Urinary bladder (tissue), 4 donors: ENCODE measurements around the gene HPCAL4. TPM values are rescaled to one million over a fixed set of nuclear protein-coding genes. Genes with fewer than 3 reads are reported as not detected.
A peak's percentile ranks its signal among the peaks of the same experiment; 100 is the strongest.

ENCODE experiments used
- DNase-seq: peaks from one replicate; pipeline ENCODE4 v3.0.0-alpha.2; 2015; ENCODE audit errors: extremely low spot score
- H3K27ac ChIP-seq: one replicate; pipeline ENCODE4 v1.5.1; 2013; ENCODE audit warnings: low read depth, mild to moderate bottlenecking, moderate library complexity
- H3K36me3 ChIP-seq: one replicate; pipeline ENCODE4 v1.6.1; 2013; ENCODE audit warnings: mild to moderate bottlenecking, moderate library complexity; ENCODE audit not compliant: insufficient read depth
- H3K4me1 ChIP-seq: one replicate; pipeline ENCODE4 v1.6.1; 2013; ENCODE audit warnings: mild to moderate bottlenecking, moderate library complexity; ENCODE audit not compliant: insufficient read depth
- H3K4me3 ChIP-seq: one replicate; pipeline ENCODE4 v1.5.1; 2013; ENCODE audit warnings: low read depth, low read length
- WGBS: extraction: QIAGEN DNeasy Blood & Tissue Kit; methylation state at CpG from one replicate; pipeline ENCODE4 v1.1.7; 2013; 5-methylcytosine and 5-hydroxymethylcytosine counted together
- polyA plus RNA-seq: library from polyadenylated mRNA; stranded (reverse); fragments of 200-250 nt; gene quantifications from one replicate; pipeline ENCODE4 v1.2.3, GENCODE V29; 2013
- total RNA-seq: library from RNA; depleted of rRNA; stranded (reverse); fragments of >200 nt; gene quantifications from one replicate; pipeline ENCODE4 v1.2.3, GENCODE V29; 2014
- donor health status: healthy with polysubstance abuse.
- donor health status: healthy.

Gene HPCAL4
- total and polyA plus RNA-seq, 2 donors: 0.23 to 2.5 TPM

- no peaks in the 10 kb centered on the region for H3K4me1 ChIP-seq
- H3K27ac ChIP-seq: no peak overlapping the region
- H3K36me3 ChIP-seq: no peaks in the 10 kb centered on the region
- peak; percentile 70 for DNase-seq
- 29% methylated on average over 12 of the region's 12 CpGs for WGBS
- no peak overlapping the region for H3K4me3 ChIP-seq
Measured at GRCh38 chr1:39646232-39647081, 44.8 kb downstream of the HPCAL4 start.

- Histone ChIP-seq H3K36me3 (no peaks in the 10 kb centered on the region), H3K27ac (no peak overlapping the region), H3K4me1 (no peaks in the 10 kb centered on the region), H3K4me3 (no peak overlapping the region)
- no peak for DNase-seq
- WGBS: 85% methylated on average over 3 of the region's 3 CpGs
Measured at GRCh38 chr1:39645411-39646043, 45.7 kb downstream of the HPCAL4 start.

GRCh38 chr1:39643705-39644104 lies 47.5 kb downstream of the HPCAL4 start:
- Histone ChIP-seq H3K4me3 (no peak overlapping the region), H3K27ac (no peak overlapping the region), H3K4me1 (no peaks in the 10 kb centered on the region), H3K36me3 (no peaks in the 10 kb centered on the region)
- DNase-seq: no peak
- 85% methylated on average over 3 of the region's 3 CpGs for WGBS

GRCh38 chr1:39642796-39643195 lies 48.4 kb downstream of the HPCAL4 start:
- DNase-seq: no peak
- 70% methylated on average over 4 of the region's 4 CpGs for WGBS
- Histone ChIP-seq H3K36me3 (no peaks in the 10 kb centered on the region), H3K27ac (no peak overlapping the region), H3K4me3 (no peak overlapping the region), H3K4me1 (no peaks in the 10 kb centered on the region)

GRCh38 chr1:39640861-39641260 lies 50.4 kb downstream of the HPCAL4 start:
- Histone ChIP-seq H3K4me1 (no peaks in the 10 kb centered on the region), H3K27ac (no peak overlapping the region), H3K36me3 (no peaks in the 10 kb centered on the region), H3K4me3 (no peak overlapping the region)
- WGBS: 93% methylated on average over 8 of the region's 8 CpGs
- DNase-seq: no peak

- H3K27ac ChIP-seq: no peak within 1 kb of the TSS
- WGBS: 13% methylated on average over 88 of the region's 88 CpGs
- no peaks in the 10 kb centered on the region for H3K36me3 ChIP-seq
- H3K4me1 ChIP-seq: no peaks in the 10 kb centered on the region
- no peak for DNase-seq
- H3K4me3 ChIP-seq: peak within 1 kb of the TSS; percentile 58
Measured at GRCh38 chr1:39639305-39640130, 51.7 kb downstream of the HPCAL4 start, which contains the start of gene HEYL. TSS of gene HEYL (minus strand) at chr1:39639643. CDS start at chr1:39639625, 18 bp downstream.

GRCh38 chr1:39638965-39639304 lies 52.3 kb downstream of the HPCAL4 start:
- 66% methylated on average over 3 of the region's 3 CpGs for WGBS
- H3K27ac ChIP-seq: no peak overlapping the region
- peak overlapping the region; percentile 58 for H3K4me3 ChIP-seq
- no peak for DNase-seq
- H3K36me3 ChIP-seq: no peaks in the 10 kb centered on the region
- no peaks in the 10 kb centered on the region for H3K4me1 ChIP-seq

- WGBS: 81% methylated on average over 4 of the region's 4 CpGs
- no peak overlapping the region for H3K4me3 ChIP-seq
- H3K36me3 ChIP-seq: no peaks in the 10 kb centered on the region
- H3K4me1 ChIP-seq: no peaks in the 10 kb centered on the region
- no peak for DNase-seq
- no peak overlapping the region for H3K27ac ChIP-seq
Measured at GRCh38 chr1:39637361-39637760, 53.9 kb downstream of the HPCAL4 start.

- 40% methylated on average over 2 of the region's 2 CpGs for WGBS
- Histone ChIP-seq H3K4me3 (no peak overlapping the region), H3K36me3 (no peaks in the 10 kb centered on the region), H3K27ac (no peak overlapping the region), H3K4me1 (no peaks in the 10 kb centered on the region)
- DNase-seq: no peak
Measured at GRCh38 chr1:39635871-39636210, 55.4 kb downstream of the HPCAL4 start.

- Histone ChIP-seq H3K4me1 (no peaks in the 10 kb centered on the region), H3K36me3 (no peaks in the 10 kb centered on the region), H3K27ac (no peak overlapping the region), H3K4me3 (peak overlapping the region; percentile 10)
- WGBS: 65% methylated on average over 12 of the region's 12 CpGs
- no peak for DNase-seq
Measured at GRCh38 chr1:39635205-39635870, 55.9 kb downstream of the HPCAL4 start.

- WGBS: 86% methylated on average over 3 of the region's 3 CpGs
- no peaks in the 10 kb centered on the region for H3K36me3 ChIP-seq
- H3K27ac ChIP-seq: no peak overlapping the region
- H3K4me3 ChIP-seq: no peak overlapping the region
- DNase-seq: no peak
- H3K4me1 ChIP-seq: no peaks in the 10 kb centered on the region
Measured at GRCh38 chr1:39633422-39633821, 57.8 kb downstream of the HPCAL4 start.

- no peaks in the 10 kb centered on the region for H3K36me3 ChIP-seq
- peak overlapping the region; percentile 5 for H3K4me3 ChIP-seq
- DNase-seq: no peak
- H3K4me1 ChIP-seq: no peaks in the 10 kb centered on the region
- H3K27ac ChIP-seq: no peak overlapping the region
- 13% methylated on average over 61 of the region's 61 CpGs for WGBS
Measured at GRCh38 chr1:39632682-39633417, 58.4 kb downstream of the HPCAL4 start.

GRCh38 chr1:39632323-39632681 lies 58.9 kb downstream of the HPCAL4 start:
- H3K36me3 ChIP-seq: no peaks in the 10 kb centered on the region
- DNase-seq: no peak
- H3K4me3 ChIP-seq: no peak overlapping the region
- H3K27ac ChIP-seq: no peak overlapping the region
- no peaks in the 10 kb centered on the region for H3K4me1 ChIP-seq
- WGBS: 86% methylated on average over 5 of the region's 5 CpGs
